Measurements from ENCODE around the gene TPPP. TPM values are rescaled to one million over a fixed set of nuclear protein-coding genes. Genes with fewer than 3 reads are reported as not detected.

The TPPP gene
- total and polyA plus RNA-seq, 2 donors (not counting 3 experiments of a cell fraction or from before 2014, with no cell fraction given) = 0.04 to 0.09 TPM

- peaks cover 0 to 10% of the 10 kb centered on the region in 2 experiments for H3K36me3 ChIP-seq (ENCODE audit: control insufficient read depth in 2 of 2, extremely low read depth in 1 of 2, insufficient read depth in 2 of 2, low read length in 2 of 2)
- TF ChIP-seq MYC (IDR thresholded peaks at IDR 0.05; ENCODE audit: low read depth, low read length) = no peak
- H3K27me3 ChIP-seq (ENCODE audit: control insufficient read depth in 2 of 2, insufficient read depth in 2 of 2, low read length in 2 of 2) = no peaks in the 10 kb centered on the region
- intact Hi-C loops (cut with micrococcal nuclease) = no loop called here
- H3K4me3 ChIP-seq (replicated peaks in 1 of 3; ENCODE audit: insufficient read depth in 1 of 3, low read depth in 1 of 3, low read length in 3 of 3) = no peak overlapping the region
- H3K27ac ChIP-seq (ENCODE audit: insufficient read depth, low read depth, low read length) = no peak overlapping the region
- no peaks in the 10 kb centered on the region for H3K9me1 ChIP-seq (replicated peaks; ENCODE audit: control insufficient read depth, extremely low read depth, insufficient read depth, low read length)
- H4K20me1 ChIP-seq (replicated peaks; ENCODE audit: control insufficient read depth, extremely low read depth, insufficient read depth, low read length) = no peaks in the 10 kb centered on the region
- dilution Hi-C loops (cut with MboI; ENCODE audit: extremely low pct_ligation_motif_present, low sequenced_read_pairs) = no loop called here
- no peak overlapping the region for H3K9ac ChIP-seq (replicated peaks; ENCODE audit: extremely low read depth, insufficient read depth, low read length)
- no peak for FAIRE-seq
- ChIA-PET POLR2A (no interaction called here), CTCF (no interaction called here)
- BruUV-seq (replicated peaks) = no TSS peak
- DNase-seq (ENCODE audit: low read depth, low spot score) = no peak
- H3K4me2 ChIP-seq (ENCODE audit: insufficient read depth, low read length) = no peak overlapping the region
- no peak overlapping the region for H2AFZ ChIP-seq (ENCODE audit: low read depth, low read length)
- H3K9me3 ChIP-seq (replicated peaks; ENCODE audit: control insufficient read depth, insufficient read depth, low read length) = no peaks in the 10 kb centered on the region
- no peaks in the 10 kb centered on the region for H3K79me2 ChIP-seq (ENCODE audit: control insufficient read depth, insufficient read depth, low read length)
- no peaks in the 10 kb centered on the region for H3K4me1 ChIP-seq (ENCODE audit: control insufficient read depth, extremely low read depth, insufficient read depth, low read length)
Observed at GRCh38 chr5:637581-638450, 55.3 kb downstream of the TPPP start.

- FAIRE-seq = no peak
- TF ChIP-seq EZH2 (IDR thresholded peaks at IDR 0.05; ENCODE audit: borderline replicate concordance, low read depth, low read length, severe bottlenecking) (no peak), GATA2 (IDR thresholded peaks at IDR 0.05; ENCODE audit: insufficient read depth, insufficient read length, low read depth, low read length) (no peak), MYC (IDR thresholded peaks at IDR 0.05; ENCODE audit: low read depth, low read length) (no peak), POLR2A (IDR thresholded peaks at IDR 0.05; ENCODE audit: low read depth, low read length) (no peak), CTCF (IDR thresholded peaks at IDR 0.05; ENCODE audit: extremely low read depth in 1 of 2, insufficient read depth in 1 of 2, low read depth in 1 of 2, low read length in 2 of 2) (no peak), MAX (IDR thresholded peaks at IDR 0.05; ENCODE audit: insufficient read depth, insufficient read length) (no peak), FOS (IDR thresholded peaks at IDR 0.05; ENCODE audit: borderline replicate concordance, insufficient read depth, low read length) (no peak), POLR2AphosphoS5 (IDR thresholded peaks at IDR 0.05; ENCODE audit: insufficient read depth, low read depth, low read length) (no peak), JUN (IDR thresholded peaks at IDR 0.05; ENCODE audit: borderline replicate concordance, insufficient read depth, insufficient read length, low read depth) (no peak)
- no TSS peak for BruUV-seq (replicated peaks)
- DNase-seq (ENCODE audit: low read depth, low spot score) = no peak
- Histone ChIP-seq H3K9me1 (replicated peaks; ENCODE audit: control insufficient read depth, extremely low read depth, insufficient read depth, low read length) (no peaks in the 10 kb centered on the region), H3K4me2 (ENCODE audit: insufficient read depth, low read length) (no peak overlapping the region), H4K20me1 (replicated peaks; ENCODE audit: control insufficient read depth, extremely low read depth, insufficient read depth, low read length) (no peaks in the 10 kb centered on the region), H3K9ac (replicated peaks; ENCODE audit: extremely low read depth, insufficient read depth, low read length) (no peak overlapping the region), H3K79me2 (ENCODE audit: control insufficient read depth, insufficient read depth, low read length) (no peaks in the 10 kb centered on the region), H3K4me1 (ENCODE audit: control insufficient read depth, extremely low read depth, insufficient read depth, low read length) (no peaks in the 10 kb centered on the region), H3K27me3 (ENCODE audit: control insufficient read depth in 2 of 2, insufficient read depth in 2 of 2, low read length in 2 of 2) (no peaks in the 10 kb centered on the region), H3K27ac (ENCODE audit: insufficient read depth, low read depth, low read length) (no peak overlapping the region), H2AFZ (ENCODE audit: low read depth, low read length) (no peak overlapping the region), H3K9me3 (replicated peaks; ENCODE audit: control insufficient read depth, insufficient read depth, low read length) (no peaks in the 10 kb centered on the region), H3K4me3 (replicated peaks in 1 of 3; ENCODE audit: insufficient read depth in 1 of 3, low read depth in 1 of 3, low read length in 3 of 3) (no peak overlapping the region), H3K36me3 (ENCODE audit: control insufficient read depth in 2 of 2, extremely low read depth in 1 of 2, insufficient read depth in 2 of 2, low read length in 2 of 2) (peaks cover 0 to 10% of the 10 kb centered on the region in 2 experiments)
- ChIA-PET CTCF (no interaction called here), POLR2A (no interaction called here)
- dilution Hi-C loops (cut with MboI; ENCODE audit: extremely low pct_ligation_motif_present, low sequenced_read_pairs) = no loop called here
- intact Hi-C loops (cut with micrococcal nuclease) = no loop called here
Observed at GRCh38 chr5:636951-637350, 56.2 kb downstream of the TPPP start.
